Left ventricle myocardium inferior (tissue), 1 donor: ENCODE measurements around the gene TST. TPM values are rescaled to one million over a fixed set of nuclear protein-coding genes. Genes with fewer than 3 reads are reported as not detected.
A peak's percentile ranks its signal among the peaks of the same experiment; 100 is the strongest.

Experiments used
- DNase-seq: peaks from one replicate; pipeline ENCODE4 v3.0.0-alpha.2; 2020
- H3K27ac ChIP-seq: fragments of 200-600 bp; replicated peaks from 2 replicates; pipeline ENCODE4 v1.8.0; 2021
- H3K27me3 ChIP-seq: fragments of 200-600 bp; 2 replicates; pipeline ENCODE4 v1.8.0; 2021; ENCODE audit warnings: low read depth
- H3K36me3 ChIP-seq: fragments of 200-600 bp; 2 replicates; pipeline ENCODE4 v1.8.0; 2021
- H3K4me1 ChIP-seq: fragments of 200-600 bp; 2 replicates; pipeline ENCODE4 v1.8.0; 2021
- H3K4me3 ChIP-seq: fragments of 200-600 bp; 2 replicates; pipeline ENCODE4 v1.8.0; 2021; ENCODE audit warnings: mild to moderate bottlenecking, moderate library complexity
- H3K9me3 ChIP-seq: fragments of 200-600 bp; replicated peaks from 2 replicates; pipeline ENCODE4 v1.8.0; 2021
- CTCF ChIP-seq: fragments of 200-600 bp; IDR thresholded peaks from 2 replicates; pipeline ENCODE4 v1.8.0; 2021; ENCODE audit warnings: antibody characterized with exemption, mild to moderate bottlenecking, borderline replicate concordance
- intact Hi-C: fragments of 100-400 bp; cut with micrococcal nuclease; formaldehyde crosslinking; loops from one replicate; pipeline ENCODE4 v1.11.0; 2022
- long read RNA-seq: library from polyadenylated mRNA; unstranded; transcript quantifications from one replicate; pipeline ENCODE4 v2.0.0, GENCODE V29; 2021
- total RNA-seq: library from RNA; stranded (reverse); fragmentation: NEBNext Ultra II Directional; extraction: Animal tissue kit (Norgen Biotek cat#: 25700); gene quantifications from one replicate; pipeline ENCODE4 v1.2.1, GENCODE V29; 2021
- donor health status: DM: no; HTN: yes; CAD: no; lungs with severe emphysema.

Gene TST
- total RNA-seq = 39.8 TPM
- long read RNA-seq, transcript TST-201 (3 exons, 1,211 nt) = minor isoform, 5 of 24 reads
- long read RNA-seq, transcript TST-202 (2 exons, 1,797 nt) = major isoform, 15 of 24 reads
- long read RNA-seq, partial matches to known transcripts = 1 of 24 reads
- long read RNA-seq, other reads (novel, unspliced or antisense) = 3 of 24 reads

- Histone ChIP-seq H3K4me3 (peak within 1 kb of the TSS; percentile 98), H3K9me3 (no peaks in the 10 kb centered on the region), H3K27me3 (no peaks in the 10 kb centered on the region), H3K36me3 (peaks cover 6% of the 10 kb centered on the region), H3K4me1 (peaks cover 92% of the 10 kb centered on the region), H3K27ac (peak within 1 kb of the TSS; percentile 99)
- TF ChIP-seq CTCF = peak; percentile 33
- intact Hi-C loops = no loop called here
- peak; percentile 83 for DNase-seq
Measured at GRCh38 chr22:37019309-37020191, at the start of gene TST, which contains the start of gene MPST. TST (minus strand) TSS chr22:37019447; CDS start chr22:37018732, 715 bp downstream. MPST (plus strand) TSS chr22:37019742; CDS start chr22:37019837, 95 bp downstream.

GRCh38 chr22:37068859-37069258, 49.6 kb upstream of the TST start:
- no peak for DNase-seq
- Histone ChIP-seq H3K4me3 (no peak overlapping the region), H3K9me3 (no peaks in the 10 kb centered on the region), H3K36me3 (no peaks in the 10 kb centered on the region), H3K27me3 (peaks cover 79% of the 10 kb centered on the region), H3K4me1 (no peaks in the 10 kb centered on the region), H3K27ac (no peak overlapping the region)
- TF ChIP-seq CTCF = no peak
- intact Hi-C loops = no loop called here

- H3K36me3 ChIP-seq = no peaks in the 10 kb centered on the region
- H3K27me3 ChIP-seq = peaks cover 70% of the 10 kb centered on the region
- no peak overlapping the region for H3K27ac ChIP-seq
- intact Hi-C loops = no loop called here
- TF ChIP-seq CTCF = no peak
- H3K4me3 ChIP-seq = no peak overlapping the region
- H3K9me3 ChIP-seq = no peaks in the 10 kb centered on the region
- no peaks in the 10 kb centered on the region for H3K4me1 ChIP-seq
- DNase-seq = no peak
Measured at GRCh38 chr22:37067428-37067827, 48.2 kb upstream of the TST start.

GRCh38 chr22:37065961-37066360, 46.7 kb upstream of the TST start:
- TF ChIP-seq CTCF = no peak
- Histone ChIP-seq H3K27ac (no peak overlapping the region), H3K27me3 (peaks cover 63% of the 10 kb centered on the region), H3K4me3 (no peak overlapping the region), H3K36me3 (peaks cover 4% of the 10 kb centered on the region), H3K4me1 (no peaks in the 10 kb centered on the region), H3K9me3 (no peaks in the 10 kb centered on the region)
- DNase-seq = no peak
- intact Hi-C loops = no loop called here

- no peak for TF ChIP-seq CTCF
- intact Hi-C loops = no loop called here
- no peaks in the 10 kb centered on the region for H3K4me1 ChIP-seq
- no peaks in the 10 kb centered on the region for H3K9me3 ChIP-seq
- DNase-seq = no peak
- H3K27ac ChIP-seq = no peak overlapping the region
- no peak overlapping the region for H3K4me3 ChIP-seq
- H3K36me3 ChIP-seq = peaks cover 11% of the 10 kb centered on the region
- H3K27me3 ChIP-seq = peaks cover 55% of the 10 kb centered on the region
Measured at GRCh38 chr22:37065180-37065579, 45.9 kb upstream of the TST start.
